ENCODE results near the gene OR2L8. TPM values are rescaled to one million over a fixed set of nuclear protein-coding genes. Genes with fewer than 3 reads are reported as not detected.

OR2L8 gene
- total RNA-seq = not detected

GRCh38 chr1:247948558-247948957 lies at the start of gene OR2L8:
OR2L8 (plus strand) TSS chr1:247948858; CDS start chr1:247948858, 0 bp downstream.
- ATAC-seq = no peak
- Mint-ChIP-seq H3K4me1 (ENCODE audit: low read depth) (no peaks in the 10 kb centered on the region), H3K9me3 (peaks cover 3% of the 10 kb centered on the region), H3K27me3 (ENCODE audit: low read depth) (peaks cover 2% of the 10 kb centered on the region), H3K4me3 (no peak within 1 kb of the TSS), H3K36me3 (ENCODE audit: insufficient read depth) (no peaks in the 10 kb centered on the region)
- DNase-seq = no peak

DNA sequence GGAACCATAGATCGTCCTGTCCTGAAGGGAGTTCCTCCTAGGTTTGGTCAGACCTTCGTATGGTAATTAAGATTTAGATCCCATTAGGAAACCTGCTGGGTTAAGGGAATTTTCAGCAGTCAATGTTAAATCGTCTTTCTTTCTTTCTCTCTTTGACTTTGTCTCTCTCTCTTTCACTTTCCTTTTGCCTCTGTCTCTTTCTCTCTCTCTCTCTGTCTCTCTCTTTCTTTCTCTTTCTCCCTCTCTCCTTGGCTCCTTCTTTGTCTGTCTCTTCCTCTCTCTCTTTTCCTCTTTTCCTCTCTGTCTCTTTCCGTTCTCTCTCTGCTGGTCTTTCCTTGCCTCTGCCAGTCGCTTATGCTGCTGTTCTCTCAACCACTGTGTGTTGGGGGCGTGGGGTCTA lies 44.5 kb upstream of the OR2L8 start:
- Mint-ChIP-seq H3K4me3 (no peak overlapping the region), H3K36me3 (ENCODE audit: insufficient read depth) (no peaks in the 10 kb centered on the region)
- ATAC-seq = no peak

DNA sequence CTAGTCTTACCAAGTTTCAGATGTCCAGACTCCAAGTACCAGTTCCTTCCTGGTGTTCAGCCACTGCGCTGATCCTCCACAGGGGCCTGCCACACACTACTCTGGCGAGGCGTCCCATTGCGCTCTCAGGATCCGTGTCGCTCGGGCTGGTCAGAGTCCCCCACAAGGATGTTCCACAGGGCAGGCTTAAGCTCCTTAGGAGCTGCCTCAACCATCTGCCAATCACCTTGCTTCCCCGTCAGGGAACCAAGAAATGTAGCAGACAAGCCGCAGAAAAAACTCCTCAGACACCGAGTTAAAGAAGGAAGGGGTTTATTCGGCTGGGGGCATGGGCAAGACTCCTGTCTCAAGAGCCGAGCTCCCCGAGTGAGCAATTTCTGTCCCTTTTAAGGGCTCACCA lies 43.5 kb upstream of the OR2L8 start:
- no peaks in the 10 kb centered on the region for H3K36me3 Mint-ChIP-seq (ENCODE audit: insufficient read depth)
- no peak overlapping the region for H3K4me3 Mint-ChIP-seq
- ATAC-seq (no peak), DNase-seq (no peak)
- peaks cover 25% of the 10 kb centered on the region for H3K4me1 Mint-ChIP-seq (ENCODE audit: low read depth)
- H3K9me3 Mint-ChIP-seq = peaks cover 14% of the 10 kb centered on the region
- no peaks in the 10 kb centered on the region for H3K27me3 Mint-ChIP-seq (ENCODE audit: low read depth)

More for the DNA sequence above, 44.5 kb upstream of the OR2L8 start:
- peaks cover 25% of the 10 kb centered on the region for H3K4me1 Mint-ChIP-seq (ENCODE audit: low read depth)
- H3K27me3 Mint-ChIP-seq (ENCODE audit: low read depth) = no peaks in the 10 kb centered on the region
- peaks cover 14% of the 10 kb centered on the region for H3K9me3 Mint-ChIP-seq
- no peak for DNase-seq

DNA sequence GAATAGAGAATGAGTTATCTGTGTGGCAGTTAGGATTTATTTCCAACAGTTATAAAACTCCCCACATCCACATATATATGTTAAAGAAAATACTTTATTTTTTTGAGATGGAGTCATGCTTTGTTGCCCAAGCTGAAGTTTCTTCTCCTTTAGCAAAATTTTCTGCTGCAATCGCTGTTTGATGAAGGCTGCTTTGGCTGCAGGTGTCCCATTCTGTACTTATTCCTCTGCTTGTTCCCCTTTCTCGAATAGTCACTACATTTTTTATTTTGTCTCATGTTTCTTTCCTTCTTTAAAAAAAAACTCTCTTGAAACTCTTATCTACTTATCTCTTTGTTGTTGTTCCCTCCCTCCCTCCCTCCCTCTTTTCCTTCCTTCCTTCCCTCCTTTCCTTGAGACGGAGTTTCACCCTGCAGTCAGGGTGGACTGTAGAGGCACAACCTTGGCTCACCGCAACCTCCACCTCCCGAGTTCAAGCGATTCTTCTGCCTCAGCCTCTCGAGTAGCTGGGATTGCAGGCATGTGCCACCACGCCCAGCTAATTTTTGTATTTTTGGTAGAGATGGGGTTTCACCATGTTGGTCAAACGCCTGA lies 42.7 kb upstream of the OR2L8 start:
- no peak for DNase-seq
- peaks cover 25% of the 10 kb centered on the region for H3K4me1 Mint-ChIP-seq (ENCODE audit: low read depth)
- H3K9me3 Mint-ChIP-seq = peaks cover 14% of the 10 kb centered on the region
- no peaks in the 10 kb centered on the region for H3K36me3 Mint-ChIP-seq (ENCODE audit: insufficient read depth)
- no peak for ATAC-seq
- H3K27me3 Mint-ChIP-seq (ENCODE audit: low read depth) = peaks cover 2% of the 10 kb centered on the region
- H3K4me3 Mint-ChIP-seq = peak overlapping the region; percentile 66

DNA sequence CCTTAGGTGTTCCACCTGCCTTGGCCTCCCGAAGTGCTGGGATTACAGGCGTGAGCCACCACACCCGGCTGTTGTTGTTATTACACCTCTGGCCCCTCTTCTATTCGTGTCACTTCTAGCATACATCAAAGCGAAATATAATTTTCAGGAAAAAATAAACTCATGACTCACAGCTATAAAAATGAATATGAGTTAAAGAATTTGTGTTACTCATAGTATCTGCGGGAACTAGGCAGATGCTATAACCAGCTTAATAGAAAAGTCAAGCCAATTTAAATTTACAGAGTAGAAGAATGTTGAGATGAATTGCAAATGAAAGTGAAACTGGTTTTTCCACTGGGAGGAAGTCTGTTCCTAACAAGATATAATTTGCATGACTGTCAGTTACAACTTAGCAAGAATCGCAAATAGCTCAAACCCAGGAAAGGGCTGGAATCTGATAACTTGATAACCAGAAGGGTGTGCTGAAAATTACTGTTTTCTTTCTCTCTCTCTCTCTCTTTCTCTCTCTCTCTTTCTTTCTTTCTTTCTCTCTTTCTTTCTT lies 42.1 kb upstream of the OR2L8 start:
- Mint-ChIP-seq H3K27me3 (ENCODE audit: low read depth) (peaks cover 2% of the 10 kb centered on the region), H3K4me3 (peak overlapping the region; percentile 66), H3K9me3 (peaks cover 14% of the 10 kb centered on the region), H3K4me1 (ENCODE audit: low read depth) (peaks cover 25% of the 10 kb centered on the region), H3K36me3 (ENCODE audit: insufficient read depth) (no peaks in the 10 kb centered on the region)
- DNase-seq (no peak), ATAC-seq (peak; percentile 93 to 94)

DNA sequence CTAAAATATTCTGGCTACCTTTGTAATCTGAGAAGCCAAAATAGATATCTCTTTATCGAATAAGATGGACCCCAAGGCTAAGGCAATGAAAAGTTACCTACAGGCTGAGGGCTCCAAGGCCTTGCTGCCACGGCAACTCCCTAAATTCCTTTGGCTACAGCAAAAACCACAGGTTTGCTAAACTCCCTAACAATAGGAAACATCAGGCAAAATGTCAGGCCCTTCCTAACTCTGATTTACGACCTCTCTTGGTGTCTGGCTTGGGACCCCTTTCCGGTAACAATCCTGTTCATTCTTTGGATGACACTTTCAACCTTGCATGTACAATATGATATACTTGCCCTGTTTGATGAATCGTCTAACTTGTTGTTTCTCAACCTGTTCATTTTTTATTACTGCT lies 39.9 kb upstream of the OR2L8 start:
- no peak overlapping the region for H3K4me3 Mint-ChIP-seq
- ATAC-seq (no peak), DNase-seq (no peak)
- H3K4me1 Mint-ChIP-seq (ENCODE audit: low read depth) = peaks cover 25% of the 10 kb centered on the region
- no peaks in the 10 kb centered on the region for H3K36me3 Mint-ChIP-seq (ENCODE audit: insufficient read depth)
- peaks cover 11% of the 10 kb centered on the region for H3K9me3 Mint-ChIP-seq
- H3K27me3 Mint-ChIP-seq (ENCODE audit: low read depth) = peaks cover 2% of the 10 kb centered on the region

DNA sequence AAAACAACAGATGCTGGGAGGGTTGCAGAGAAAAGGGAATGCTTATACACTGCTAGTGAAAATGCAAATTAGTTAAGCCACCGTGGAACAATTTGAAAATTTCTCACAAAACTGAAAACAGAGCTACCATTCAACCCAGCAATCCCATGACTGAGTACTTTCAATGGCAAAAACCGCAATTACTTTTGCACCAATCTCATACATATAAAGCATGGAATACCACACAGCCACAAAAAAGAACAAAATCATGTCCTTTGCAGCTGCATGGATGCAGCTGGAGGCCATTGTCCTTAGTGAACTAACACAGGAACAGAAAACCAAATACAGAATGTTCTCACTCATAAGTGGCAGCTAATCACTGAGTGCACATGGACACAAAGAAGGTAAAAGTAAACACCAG lies 34.9 kb upstream of the OR2L8 start:
- Mint-ChIP-seq H3K36me3 (ENCODE audit: insufficient read depth) (no peaks in the 10 kb centered on the region), H3K27me3 (ENCODE audit: low read depth) (peaks cover 2% of the 10 kb centered on the region), H3K4me3 (no peak overlapping the region), H3K4me1 (ENCODE audit: low read depth) (no peaks in the 10 kb centered on the region), H3K9me3 (no peaks in the 10 kb centered on the region)
- no peak for DNase-seq
- no peak for ATAC-seq

- DNase-seq = no peak
- H3K4me3 Mint-ChIP-seq = no peak overlapping the region
- H3K27me3 Mint-ChIP-seq (ENCODE audit: low read depth) = peaks cover 2% of the 10 kb centered on the region
- H3K4me1 Mint-ChIP-seq (ENCODE audit: low read depth) = no peaks in the 10 kb centered on the region
- no peaks in the 10 kb centered on the region for H3K36me3 Mint-ChIP-seq (ENCODE audit: insufficient read depth)
- no peaks in the 10 kb centered on the region for H3K9me3 Mint-ChIP-seq
- no peak for ATAC-seq
Observed at GRCh38 chr1:247914941-247915662, 33.6 kb upstream of the OR2L8 start.

DNA sequence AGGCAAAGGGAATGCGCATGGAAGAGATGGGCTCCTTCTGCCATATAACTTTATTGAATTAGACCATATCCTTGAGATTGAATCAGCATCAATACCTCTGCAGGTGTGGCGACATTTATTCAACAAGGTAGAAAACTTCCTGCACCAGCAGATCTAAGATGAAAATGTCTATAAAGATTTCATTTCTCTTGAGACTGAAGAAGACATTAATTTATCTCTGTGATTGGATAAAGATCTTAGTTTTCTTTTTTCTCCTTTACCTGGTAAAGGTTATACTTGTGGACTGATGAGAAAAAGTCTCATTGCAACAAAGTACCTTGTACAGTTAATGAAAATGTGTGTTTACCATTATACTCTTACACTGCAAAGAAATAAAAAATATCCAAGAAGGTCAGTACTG lies 28.7 kb upstream of the OR2L8 start, which contains the start of gene OR2T8:
Gene OR2T8 (plus strand): TSS at position 301 of the 400 bp plus-strand sequence. CDS start 766 bp downstream, outside the sequence.
- Mint-ChIP-seq H3K9me3 (no peaks in the 10 kb centered on the region), H3K27me3 (ENCODE audit: low read depth) (no peaks in the 10 kb centered on the region), H3K36me3 (ENCODE audit: insufficient read depth) (no peaks in the 10 kb centered on the region), H3K4me1 (ENCODE audit: low read depth) (no peaks in the 10 kb centered on the region), H3K4me3 (no peak within 1 kb of the TSS)
- DNase-seq = no peak
- ATAC-seq = no peak

GRCh38 chr1:247923941-247924340 lies 24.7 kb upstream of the OR2L8 start:
- H3K9me3 Mint-ChIP-seq = no peaks in the 10 kb centered on the region
- no peak overlapping the region for H3K4me3 Mint-ChIP-seq
- ATAC-seq = no peak

DNA sequence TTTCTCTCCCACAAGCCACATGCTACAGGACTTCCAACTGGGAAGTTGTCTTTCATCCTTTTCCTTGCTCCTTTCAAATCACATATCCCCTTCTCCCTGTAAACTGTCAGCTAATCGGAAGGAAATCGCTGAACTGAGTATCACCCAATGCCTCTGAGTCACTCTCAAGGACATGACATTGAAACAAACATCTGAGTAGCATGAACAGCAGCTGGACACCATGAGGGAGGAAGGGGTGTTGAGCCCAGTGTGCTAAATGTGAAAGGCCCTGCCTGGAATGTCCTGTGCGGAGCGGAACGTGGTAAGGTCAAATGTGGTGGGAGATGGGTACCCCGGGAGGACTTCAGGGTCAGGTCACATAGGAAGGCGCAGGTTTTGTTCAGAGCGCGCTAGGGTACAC lies 23.8 kb upstream of the OR2L8 start, which contains the start of gene OR2AJ1:
Gene OR2AJ1 (plus strand): TSS at position 22 of the 400 bp plus-strand sequence. CDS start 8,880 bp downstream, outside the sequence.
- ATAC-seq = no peak

More at GRCh38 chr1:247923941-247924340, 24.7 kb upstream of the OR2L8 start:
- no peak for DNase-seq
- H3K4me1 Mint-ChIP-seq (ENCODE audit: low read depth) = no peaks in the 10 kb centered on the region
- no peaks in the 10 kb centered on the region for H3K36me3 Mint-ChIP-seq (ENCODE audit: insufficient read depth)
- H3K27me3 Mint-ChIP-seq (ENCODE audit: low read depth) = no peaks in the 10 kb centered on the region

GRCh38 chr1:247933989-247934388 lies 14.7 kb upstream of the OR2L8 start:
- no peaks in the 10 kb centered on the region for H3K36me3 Mint-ChIP-seq (ENCODE audit: insufficient read depth)

More for the DNA sequence above, 23.8 kb upstream of the OR2L8 start, which contains the start of gene OR2AJ1:
- DNase-seq = no peak
- Mint-ChIP-seq H3K4me1 (ENCODE audit: low read depth) (no peaks in the 10 kb centered on the region), H3K27me3 (ENCODE audit: low read depth) (no peaks in the 10 kb centered on the region), H3K36me3 (ENCODE audit: insufficient read depth) (no peaks in the 10 kb centered on the region), H3K4me3 (no peak within 1 kb of the TSS), H3K9me3 (no peaks in the 10 kb centered on the region)

GRCh38 chr1:247935781-247936180 lies 12.9 kb upstream of the OR2L8 start:
- H3K27me3 Mint-ChIP-seq (ENCODE audit: low read depth) = no peaks in the 10 kb centered on the region
- ATAC-seq (no peak), DNase-seq (no peak)
- H3K4me3 Mint-ChIP-seq = no peak overlapping the region
- H3K4me1 Mint-ChIP-seq (ENCODE audit: low read depth) = no peaks in the 10 kb centered on the region
- peaks cover 6% of the 10 kb centered on the region for H3K9me3 Mint-ChIP-seq
- H3K36me3 Mint-ChIP-seq (ENCODE audit: insufficient read depth) = no peaks in the 10 kb centered on the region

More at GRCh38 chr1:247933989-247934388, 14.7 kb upstream of the OR2L8 start:
- peaks cover 6% of the 10 kb centered on the region for H3K9me3 Mint-ChIP-seq
- DNase-seq (no peak), ATAC-seq (no peak)
- H3K4me3 Mint-ChIP-seq = no peak overlapping the region
- H3K27me3 Mint-ChIP-seq (ENCODE audit: low read depth) = no peaks in the 10 kb centered on the region
- H3K4me1 Mint-ChIP-seq (ENCODE audit: low read depth) = no peaks in the 10 kb centered on the region

- Mint-ChIP-seq H3K4me3 (no peak overlapping the region), H3K9me3 (peaks cover 6% of the 10 kb centered on the region), H3K27me3 (ENCODE audit: low read depth) (no peaks in the 10 kb centered on the region), H3K36me3 (ENCODE audit: insufficient read depth) (no peaks in the 10 kb centered on the region), H3K4me1 (ENCODE audit: low read depth) (no peaks in the 10 kb centered on the region)
- DNase-seq (no peak), ATAC-seq (no peak)
Observed at GRCh38 chr1:247936415-247936814, 12.2 kb upstream of the OR2L8 start.

All from activated T-cell treated with anti-CD3 and anti-CD28 coated beads, Interleukin-2, amount 50 U/mL, for 4 hours (primary cell).